HG03045 (cell line): ENCODE data around the gene AP1S3.
"Not testable (repeated sequence)": the region's sequence is repeated elsewhere in the genome, so short reads cannot be mapped to it uniquely, and the experiment has no call there.

Source experiments
- ATAC-seq: cut with Tn5 transposase; IDR thresholded peaks from one replicate; pipeline ENCODE4 v1.9.1; 2021; ENCODE audit warnings: mild to moderate bottlenecking, moderate library complexity; ENCODE audit not compliant: unreplicated experiment

Gene AP1S3

GRCh38 chr2:223837287-223838061 lies at the start of gene AP1S3:
Gene AP1S3 (minus strand): TSS chr2:223837582. CDS start chr2:223837450, 132 bp downstream.
- peak; percentile 72 for ATAC-seq

- ATAC-seq, result no peak
Observed at GRCh38 chr2:223887127-223887526, 49.7 kb upstream of the AP1S3 start.

- ATAC-seq, result no peak
Observed at GRCh38 chr2:223886726-223887125, 49.3 kb upstream of the AP1S3 start.

- ATAC-seq, result peak; percentile 72
Observed at GRCh38 chr2:223884399-223884798, 47.0 kb upstream of the AP1S3 start.

GRCh38 chr2:223882715-223883114 lies 45.3 kb upstream of the AP1S3 start:
- ATAC-seq, result no peak

GRCh38 chr2:223880796-223881195 lies 43.4 kb upstream of the AP1S3 start:
- ATAC-seq, result no peak

- peak; percentile 58 for ATAC-seq
Observed at GRCh38 chr2:223877721-223878410, 40.5 kb upstream of the AP1S3 start.

GRCh38 chr2:223873672-223874071 lies 36.3 kb upstream of the AP1S3 start:
- no peak for ATAC-seq

- ATAC-seq, result not testable (repeated sequence)
Observed at GRCh38 chr2:223872772-223873171, 35.4 kb upstream of the AP1S3 start.

GRCh38 chr2:223871661-223872060 lies 34.3 kb upstream of the AP1S3 start:
- ATAC-seq, result not testable (repeated sequence)

- ATAC-seq, result no peak
Observed at GRCh38 chr2:223870840-223871611, 33.6 kb upstream of the AP1S3 start.

GRCh38 chr2:223868005-223868404 lies 30.6 kb upstream of the AP1S3 start:
- peak; percentile 78 for ATAC-seq

GRCh38 chr2:223865907-223866508 lies 28.6 kb upstream of the AP1S3 start:
- ATAC-seq, result no peak

- ATAC-seq, result no peak
Observed at GRCh38 chr2:223865124-223865523, 27.7 kb upstream of the AP1S3 start.

- ATAC-seq, result no peak
Observed at GRCh38 chr2:223863491-223863890, 26.1 kb upstream of the AP1S3 start.

- no peak for ATAC-seq
Observed at GRCh38 chr2:223860809-223861738, 23.7 kb upstream of the AP1S3 start.

- ATAC-seq, result no peak
Observed at GRCh38 chr2:223859070-223859469, 21.7 kb upstream of the AP1S3 start.

GRCh38 chr2:223856584-223856983 lies 19.2 kb upstream of the AP1S3 start:
- no peak for ATAC-seq

GRCh38 chr2:223856021-223856420 lies 18.6 kb upstream of the AP1S3 start:
- ATAC-seq, result no peak

GRCh38 chr2:223855426-223855825 lies 18.0 kb upstream of the AP1S3 start:
- no peak for ATAC-seq
